LNCAP (cell line): ENCODE results near the gene BCAS3.
A peak's percentile ranks its signal among the peaks of the same experiment; 100 is the strongest.

Experiments used
- TF ChIP-seq, protein P1 (sequence below): fragments of 450-650 bp; IDR thresholded peaks from 2 replicates; pipeline ENCODE4 v1.5.1; 2017; ENCODE audit warnings: mild to moderate bottlenecking

Gene BCAS3

DNA sequence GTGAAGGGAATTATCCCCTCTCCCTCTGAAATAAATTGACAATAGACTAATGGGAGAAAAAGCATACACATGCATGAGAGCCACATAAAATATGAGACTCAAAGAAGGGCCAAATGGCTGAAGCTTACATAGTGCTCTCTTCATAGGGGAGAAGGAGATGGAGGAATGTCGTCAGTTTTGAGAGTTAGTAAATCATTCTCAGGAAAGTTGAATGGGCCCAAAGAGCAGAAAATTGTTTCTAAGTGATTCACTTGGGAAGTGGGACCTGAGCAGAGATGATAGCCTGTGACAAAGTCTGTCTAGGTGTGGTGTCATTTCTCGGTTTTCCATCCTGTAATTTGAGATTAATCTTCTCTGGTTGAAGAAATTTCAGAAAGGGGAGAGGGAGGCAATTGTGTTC is 35.0 kb downstream of the BCAS3 start:
- TF ChIP-seq, protein P1, sequence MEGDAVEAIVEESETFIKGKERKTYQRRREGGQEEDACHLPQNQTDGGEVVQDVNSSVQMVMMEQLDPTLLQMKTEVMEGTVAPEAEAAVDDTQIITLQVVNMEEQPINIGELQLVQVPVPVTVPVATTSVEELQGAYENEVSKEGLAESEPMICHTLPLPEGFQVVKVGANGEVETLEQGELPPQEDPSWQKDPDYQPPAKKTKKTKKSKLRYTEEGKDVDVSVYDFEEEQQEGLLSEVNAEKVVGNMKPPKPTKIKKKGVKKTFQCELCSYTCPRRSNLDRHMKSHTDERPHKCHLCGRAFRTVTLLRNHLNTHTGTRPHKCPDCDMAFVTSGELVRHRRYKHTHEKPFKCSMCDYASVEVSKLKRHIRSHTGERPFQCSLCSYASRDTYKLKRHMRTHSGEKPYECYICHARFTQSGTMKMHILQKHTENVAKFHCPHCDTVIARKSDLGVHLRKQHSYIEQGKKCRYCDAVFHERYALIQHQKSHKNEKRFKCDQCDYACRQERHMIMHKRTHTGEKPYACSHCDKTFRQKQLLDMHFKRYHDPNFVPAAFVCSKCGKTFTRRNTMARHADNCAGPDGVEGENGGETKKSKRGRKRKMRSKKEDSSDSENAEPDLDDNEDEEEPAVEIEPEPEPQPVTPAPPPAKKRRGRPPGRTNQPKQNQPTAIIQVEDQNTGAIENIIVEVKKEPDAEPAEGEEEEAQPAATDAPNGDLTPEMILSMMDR, result no peak

DNA sequence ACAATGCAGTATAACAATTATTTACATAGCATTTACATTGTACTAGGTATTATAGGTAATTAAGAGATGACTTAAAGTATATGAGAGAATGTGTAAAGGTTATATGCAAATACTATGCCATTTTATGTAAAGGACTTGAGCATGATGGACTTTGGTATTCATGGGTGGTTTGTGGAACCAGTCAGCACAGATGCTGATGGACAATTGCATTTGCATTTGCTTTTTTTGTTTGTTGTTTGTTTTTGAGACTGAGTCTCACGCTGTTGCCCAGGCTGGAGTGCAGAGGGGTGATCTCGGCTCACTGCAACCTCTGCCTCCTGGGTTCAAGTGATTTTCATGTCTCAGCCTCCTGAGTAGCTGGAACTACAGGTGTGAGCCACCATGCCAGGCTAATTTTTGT is 36.0 kb downstream of the BCAS3 start:
- TF ChIP-seq, protein P1, result no peak

DNA sequence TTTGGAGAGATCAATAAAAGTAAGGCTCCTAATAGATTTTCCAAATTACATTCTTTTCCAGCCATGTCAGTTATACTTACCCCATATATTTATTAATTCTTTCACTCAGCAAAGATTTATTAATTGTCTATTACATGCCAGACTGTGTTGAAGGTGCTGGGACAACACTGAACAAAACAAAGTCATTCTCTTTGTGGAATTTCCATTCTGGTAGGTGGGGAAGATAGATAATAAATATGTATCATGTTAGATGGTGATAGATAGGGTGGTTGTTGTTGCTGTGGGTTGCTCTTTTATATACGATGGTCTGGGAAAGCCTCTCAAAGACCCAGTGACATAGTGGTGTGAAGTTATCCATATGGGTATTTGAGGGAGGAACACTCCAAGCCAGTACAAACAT is 39.1 kb downstream of the BCAS3 start:
- TF ChIP-seq, protein P1, result no peak

DNA sequence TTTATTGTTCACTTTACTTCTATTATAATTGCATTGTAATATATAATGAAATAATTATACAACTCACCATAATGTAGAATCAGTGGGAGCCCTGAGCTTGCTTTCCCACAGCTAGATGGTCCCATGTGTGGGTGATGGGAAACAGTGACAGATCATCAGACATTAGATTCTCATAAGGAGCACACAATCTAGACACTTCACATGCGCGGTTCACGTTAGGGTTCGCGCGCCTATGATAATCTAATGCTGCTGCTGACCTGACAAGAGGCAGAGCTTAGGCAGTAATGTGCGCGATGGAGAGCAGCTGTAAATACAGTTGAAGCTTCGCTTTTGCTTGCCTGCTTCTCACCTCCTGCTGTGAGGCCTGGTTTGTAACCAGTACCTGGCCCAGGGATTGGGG is 40.2 kb downstream of the BCAS3 start:
- TF ChIP-seq, protein P1, result no peak

DNA sequence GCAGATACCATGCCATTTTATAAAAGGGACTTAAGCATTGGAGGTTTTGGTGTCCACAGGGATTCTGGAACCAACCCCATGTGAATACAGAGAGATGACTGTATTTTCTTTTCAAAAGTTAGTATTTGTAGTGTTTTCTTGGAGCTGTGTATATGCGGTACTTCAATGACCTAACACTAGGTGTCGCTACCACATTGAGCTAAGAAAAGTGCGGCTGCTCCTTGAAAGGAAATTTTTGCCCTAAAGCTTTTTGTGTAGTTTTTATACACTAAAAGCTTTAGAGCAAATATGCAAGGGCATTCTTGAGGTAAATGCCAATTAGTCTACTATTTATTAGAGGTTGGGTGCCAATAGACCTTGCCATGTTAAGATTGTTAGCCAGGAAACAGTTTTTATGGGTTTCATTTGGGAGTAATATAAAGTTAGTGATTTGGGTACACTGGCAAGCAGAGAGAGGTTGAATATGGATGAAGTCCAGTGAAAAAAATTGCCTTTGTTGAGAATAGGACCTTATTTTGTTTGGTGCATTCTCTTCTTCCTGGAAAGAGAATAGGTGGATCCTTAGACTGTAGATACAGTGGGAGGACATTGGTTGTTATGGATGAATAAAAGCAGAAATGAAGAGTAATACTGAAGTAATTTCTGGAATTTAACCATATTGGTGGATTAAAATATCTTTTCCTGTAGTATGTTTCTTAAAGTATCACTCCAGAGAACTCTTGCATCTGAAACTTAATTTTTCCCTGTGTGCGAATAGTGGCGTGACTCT is 43.3 kb downstream of the BCAS3 start:
- TF ChIP-seq, protein P1, result peak; percentile 87

DNA sequence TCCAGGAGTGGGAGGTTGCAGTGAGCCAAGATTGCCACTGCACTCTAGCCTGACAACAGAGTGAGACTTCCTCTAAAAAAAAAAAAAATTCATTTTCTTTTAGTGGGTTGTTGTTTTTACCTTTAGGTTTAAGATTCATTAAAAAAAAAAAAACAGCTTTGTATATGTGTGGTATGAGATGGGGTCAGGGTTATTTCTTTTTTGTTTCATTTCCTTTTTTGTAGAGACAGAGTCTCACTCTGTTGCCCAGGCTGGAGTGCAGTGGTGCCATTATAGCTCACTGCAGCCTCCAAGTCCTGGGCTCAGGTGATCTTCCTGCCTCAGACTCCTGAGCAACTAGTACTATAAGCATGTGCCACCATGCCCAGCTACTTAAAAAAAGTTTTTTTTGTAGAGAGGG is 47.0 kb downstream of the BCAS3 start:
- TF ChIP-seq, protein P1, result no peak

DNA sequence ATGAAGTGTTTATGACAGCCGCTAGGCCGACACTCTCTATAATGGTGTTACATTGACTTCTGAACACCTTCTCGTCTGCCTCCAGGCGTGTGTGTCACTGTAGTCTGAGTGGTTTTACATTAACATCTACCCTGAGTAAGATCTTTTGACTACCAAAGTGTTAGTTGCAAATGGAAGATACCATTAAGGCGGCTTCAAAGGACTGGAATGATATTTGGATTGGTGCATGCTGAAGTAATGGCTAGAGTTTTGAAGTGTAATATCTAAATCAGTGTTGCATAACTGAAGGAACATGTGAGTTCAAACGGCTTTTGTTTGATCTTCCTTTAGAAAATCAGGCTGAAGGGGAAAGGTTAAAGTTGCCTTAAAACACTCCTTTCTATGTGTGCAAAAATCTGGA is 52.2 kb downstream of the BCAS3 start:
- TF ChIP-seq, protein P1, result no peak

DNA sequence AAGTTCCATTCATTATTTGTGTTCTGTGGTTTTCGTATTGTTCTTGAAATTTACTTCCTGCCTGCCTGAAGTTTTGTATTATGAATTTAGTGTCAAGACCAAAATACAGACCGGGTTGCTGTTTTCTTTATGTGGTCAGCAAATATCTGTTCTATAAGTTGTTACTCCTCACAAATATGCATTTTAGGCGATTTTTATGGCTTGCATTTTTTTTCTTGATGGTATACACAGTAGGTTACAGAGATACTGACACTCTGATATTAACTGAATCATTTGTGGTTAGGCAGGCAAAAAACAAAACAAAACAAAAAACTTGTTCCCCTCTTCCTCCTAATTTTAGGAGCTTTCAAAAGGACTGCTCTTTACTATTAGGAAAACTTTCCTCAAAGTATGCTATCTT is 52.6 kb downstream of the BCAS3 start:
- TF ChIP-seq, protein P1, result no peak
